ENCODE measurements around the gene RGS6. TPM values are rescaled to one million over a fixed set of nuclear protein-coding genes. Genes with fewer than 3 reads are reported as not detected.

RGS6 gene
- total RNA-seq, 4 donors from 2014 or later: 0.83 to 2.4 (median 1.5) TPM

- no peak for TF ChIP-seq POLR2AphosphoS5 (IDR thresholded peaks at IDR 0.05)
- TF ChIP-seq CTCF (IDR thresholded peaks at IDR 0.05): no peak
- TF ChIP-seq POLR2A (IDR thresholded peaks at IDR 0.05; ENCODE audit: low read depth): no peak
- no peak for TF ChIP-seq EP300 (IDR thresholded peaks at IDR 0.05)
- no peak for DNase-seq (ENCODE audit: extremely low spot score)
These were observed 436.9 kb downstream of the RGS6 start for GRCh38 chr14:72369106-72369505.

GRCh38 chr14:72377016-72377415, 444.8 kb downstream of the RGS6 start:
- intact Hi-C loops (cut with DNase I): no loop called here
- H3K36me3 ChIP-seq: no peaks in the 10 kb centered on the region
- H3K9me3 ChIP-seq: peaks cover 0 to 5% (median 0%) of the 10 kb centered on the region in 4 donors
- no peak overlapping the region for H3K27ac ChIP-seq (replicated peaks in 1 of 4)
- no peak overlapping the region for H3K4me3 ChIP-seq
- DNase-seq (ENCODE audit: extremely low spot score): no peak
- TF ChIP-seq CTCF (IDR thresholded peaks at IDR 0.05): no peak
- H3K4me1 ChIP-seq: peaks cover 0 to 10% (median 8%) of the 10 kb centered on the region in 4 donors
- H3K27me3 ChIP-seq: no peaks in the 10 kb centered on the region
- 58% methylated on average over 3 of the region's 3 CpGs for WGBS

More at GRCh38 chr14:72369106-72369505, 436.9 kb downstream of the RGS6 start:
- no peak overlapping the region for H3K4me3 ChIP-seq
- H3K4me1 ChIP-seq: peaks cover 0 to 36% (median 29%) of the 10 kb centered on the region in 4 donors
- no peak overlapping the region for H3K27ac ChIP-seq (replicated peaks in 1 of 4)
- intact Hi-C loops (cut with DNase I): no loop called here
- no peaks in the 10 kb centered on the region for H3K36me3 ChIP-seq
- no peaks in the 10 kb centered on the region for H3K27me3 ChIP-seq
- H3K9me3 ChIP-seq: no peaks in the 10 kb centered on the region

GRCh38 chr14:72380456-72380855, 448.2 kb downstream of the RGS6 start:
- Histone ChIP-seq H3K36me3 (no peaks in the 10 kb centered on the region), H3K27me3 (no peaks in the 10 kb centered on the region), H3K9me3 (peaks cover 0 to 5% (median 0%) of the 10 kb centered on the region in 4 donors), H3K4me1 (peaks cover 0 to 8% (median 3%) of the 10 kb centered on the region in 4 donors), H3K27ac (replicated peaks in 1 of 4) (no peak overlapping the region), H3K4me3 (no peak overlapping the region)
- TF ChIP-seq POLR2AphosphoS5 (IDR thresholded peaks at IDR 0.05) (no peak), EP300 (IDR thresholded peaks at IDR 0.05) (no peak), POLR2A (IDR thresholded peaks at IDR 0.05; ENCODE audit: low read depth) (no peak), CTCF (IDR thresholded peaks at IDR 0.05) (no peak)
- intact Hi-C loops (cut with DNase I): no loop called here
- no peak for DNase-seq (ENCODE audit: extremely low spot score)
- 97% methylated on average over 1 of the region's 1 CpG for WGBS

- Histone ChIP-seq H3K36me3 (no peaks in the 10 kb centered on the region), H3K27me3 (no peaks in the 10 kb centered on the region), H3K27ac (replicated peaks in 1 of 4) (no peak overlapping the region), H3K4me1 (peaks cover 0 to 8% (median 3%) of the 10 kb centered on the region in 4 donors), H3K4me3 (no peak overlapping the region), H3K9me3 (no peaks in the 10 kb centered on the region)
- WGBS: 47% methylated on average over 5 of the region's 5 CpGs
- no peak for TF ChIP-seq POLR2A (IDR thresholded peaks at IDR 0.05; ENCODE audit: low read depth)
- TF ChIP-seq POLR2AphosphoS5 (IDR thresholded peaks at IDR 0.05): no peak
- no peak for TF ChIP-seq CTCF (IDR thresholded peaks at IDR 0.05)
- TF ChIP-seq EP300 (IDR thresholded peaks at IDR 0.05): no peak
- DNase-seq (ENCODE audit: extremely low spot score): no peak
- intact Hi-C loops (cut with DNase I): no loop called here
These were observed 451.6 kb downstream of the RGS6 start for GRCh38 chr14:72383865-72384264.

GRCh38 chr14:72387726-72388125, 455.5 kb downstream of the RGS6 start:
- no peak overlapping the region for H3K4me3 ChIP-seq
- no peaks in the 10 kb centered on the region for H3K27me3 ChIP-seq
- H3K4me1 ChIP-seq: peaks cover 0 to 8% (median 3%) of the 10 kb centered on the region in 4 donors
- H3K27ac ChIP-seq (replicated peaks in 1 of 4): no peak overlapping the region
- peaks cover 0 to 6% (median 0%) of the 10 kb centered on the region in 4 donors for H3K36me3 ChIP-seq
- intact Hi-C loops (cut with DNase I): no loop called here
- 78% methylated on average over 3 of the region's 3 CpGs for WGBS
- TF ChIP-seq POLR2A (IDR thresholded peaks at IDR 0.05; ENCODE audit: low read depth): no peak
- no peak for TF ChIP-seq EP300 (IDR thresholded peaks at IDR 0.05)
- TF ChIP-seq POLR2AphosphoS5 (IDR thresholded peaks at IDR 0.05): no peak
- TF ChIP-seq CTCF (IDR thresholded peaks at IDR 0.05): no peak
- H3K9me3 ChIP-seq: no peaks in the 10 kb centered on the region
- DNase-seq (ENCODE audit: extremely low spot score): no peak
